GM12892 (cell line): ENCODE data around the gene PHF20.

Experiments
- POLR2AphosphoS5 ChIP-seq: IDR thresholded peaks from 2 replicates; pipeline ENCODE4 v1.6.1; 2011; ENCODE audit warnings: low read depth, low read length, control low read depth
- TAF1 ChIP-seq: IDR thresholded peaks from 2 replicates; pipeline ENCODE4 v1.6.1; 2011; ENCODE audit warnings: low read depth, mild to moderate bottlenecking, control low read depth, low read length, borderline replicate concordance

DNA sequence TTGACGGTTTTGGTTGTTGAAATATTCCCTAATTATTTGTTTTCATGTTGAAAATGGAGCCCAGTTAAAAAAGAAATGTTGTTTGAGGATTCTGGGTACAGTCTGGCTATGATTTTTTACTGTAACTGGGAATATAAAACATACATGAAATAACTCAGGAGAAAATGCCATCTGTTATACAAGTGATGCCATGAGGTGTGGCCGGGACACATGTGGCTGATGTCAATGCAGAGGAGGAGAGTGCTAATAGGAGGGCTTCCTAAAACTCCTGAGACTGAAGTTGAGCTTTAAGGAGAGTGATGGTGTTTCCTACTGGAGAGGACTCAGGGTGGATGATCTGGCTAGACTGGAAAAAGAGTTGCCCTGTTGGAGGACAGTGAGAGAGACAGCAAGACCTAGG, 169.8 kb downstream of the PHF20 start:
- no peak for TF ChIP-seq POLR2AphosphoS5
- TF ChIP-seq TAF1 = no peak
